ENCODE results near the gene C19orf12. TPM values are rescaled to one million over a fixed set of nuclear protein-coding genes. Genes with fewer than 3 reads are reported as not detected.

C19orf12 gene
- total and polyA plus RNA-seq, 2 of the 13 experiments (the other 11 are each of a cell fraction or from before 2014, with no cell fraction given) = 17.7 to 34.4 TPM

GRCh38 chr19:29702963-29703320 is 12.1 kb downstream of the C19orf12 start:
- ChIA-PET CTCF (ENCODE audit: low intra/inter-chr PET ratio, low total read pairs) (no interaction called here), POLR2A (interaction anchor here (0.9 kb wide), 1 partner anchor 13 kb away, joined by 4 read pairs; no protein-coding TSS in a partner anchor)
- H3K9ac ChIP-seq (ENCODE audit: insufficient read depth, low read depth, low read length) = no peak overlapping the region
- H3K4me2 ChIP-seq (ENCODE audit: low read depth, low read length) = no peak overlapping the region
- intact Hi-C loops (cut with micrococcal nuclease; ENCODE audit: unreplicated experiment) = no loop called here
- H4K20me1 ChIP-seq (ENCODE audit: insufficient read depth, low read length) = no peaks in the 10 kb centered on the region
- H2AFZ ChIP-seq (ENCODE audit: low read length) = no peak overlapping the region
- TF ChIP-seq NFE2L1 (CRISPR knock-in tag; IDR thresholded peaks at IDR 0.05; ENCODE audit: borderline replicate concordance) = no peak
- TF ChIP-seq, protein P1, sequence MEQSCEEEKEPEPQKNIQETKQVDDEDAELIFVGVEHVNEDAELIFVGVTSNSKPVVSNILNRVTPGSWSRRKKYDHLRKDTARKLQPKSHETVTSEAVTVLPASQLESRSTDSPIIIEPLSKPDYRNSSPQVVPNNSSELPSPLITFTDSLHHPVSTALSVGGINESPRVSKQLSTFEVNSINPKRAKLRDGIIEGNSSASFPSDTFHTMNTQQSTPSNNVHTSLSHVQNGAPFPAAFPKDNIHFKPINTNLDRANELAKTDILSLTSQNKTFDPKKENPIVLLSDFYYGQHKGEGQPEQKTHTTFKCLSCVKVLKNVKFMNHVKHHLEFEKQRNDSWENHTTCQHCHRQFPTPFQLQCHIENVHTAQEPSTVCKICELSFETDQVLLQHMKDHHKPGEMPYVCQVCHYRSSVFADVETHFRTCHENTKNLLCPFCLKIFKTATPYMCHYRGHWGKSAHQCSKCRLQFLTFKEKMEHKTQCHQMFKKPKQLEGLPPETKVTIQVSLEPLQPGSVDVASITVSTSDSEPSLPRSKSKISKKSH (CRISPR knock-in tag; IDR thresholded peaks at IDR 0.05; ENCODE audit: borderline replicate concordance) = no peak
- no peak for TF ChIP-seq PRDM4 (CRISPR knock-in tag; IDR thresholded peaks at IDR 0.05; ENCODE audit: borderline replicate concordance)
- no peak for TF ChIP-seq ZNF784 (CRISPR knock-in tag; IDR thresholded peaks at IDR 0.05; ENCODE audit: borderline replicate concordance)
- no peak for TF ChIP-seq TRIM24 (CRISPR knock-in tag; IDR thresholded peaks at IDR 0.05)
- TF ChIP-seq NRL (CRISPR knock-in tag; IDR thresholded peaks at IDR 0.05; ENCODE audit: borderline replicate concordance) = no peak
- TF ChIP-seq ZNF850 (CRISPR knock-in tag; conservative IDR thresholded peaks at IDR 0.05) = no peak
- TF ChIP-seq ZNF441 (CRISPR knock-in tag; IDR thresholded peaks at IDR 0.05; ENCODE audit: borderline replicate concordance) = no peak
- TF ChIP-seq CREM (IDR thresholded peaks at IDR 0.05) = no peak
- TF ChIP-seq CREM (CRISPR knock-in tag; IDR thresholded peaks at IDR 0.05) = no peak
- TF ChIP-seq PAF1 (CRISPR knock-in tag; IDR thresholded peaks at IDR 0.05) = no peak
- TF ChIP-seq ZNF33B (CRISPR knock-in tag; IDR thresholded peaks at IDR 0.05) = no peak
- no peaks in the 10 kb centered on the region for H3K9me3 ChIP-seq (ENCODE audit: low read length)
- DNase-seq (ENCODE audit: low spot score) (no peak), FAIRE-seq (no peak), ATAC-seq (no peak)
- no peaks in the 10 kb centered on the region for H3K79me2 ChIP-seq (ENCODE audit: insufficient read depth, low read length)
- H3K4me1 ChIP-seq (ENCODE audit: insufficient read depth, low read length) = peaks cover 21% of the 10 kb centered on the region
- 98% methylated on average over 7 of the region's 9 CpGs for WGBS (ENCODE audit: low lambda C conversion rate)
- no peak overlapping the region for H3K27ac ChIP-seq (ENCODE audit: extremely low read length, insufficient read depth, low read length)
- in situ Hi-C loops (cut with HindIII; ENCODE audit: extremely low pct_ligation_motif_present, low pct_unique_long_range_greater_than_20kb) = no loop called here
- H3K36me3 ChIP-seq (replicated peaks in 1 of 2; ENCODE audit: control insufficient read depth in 1 of 2, insufficient read depth in 2 of 2, low read length in 2 of 2) = peaks cover 2 to 29% of the 10 kb centered on the region in 2 experiments; a peak in 3 of 5 replicates
- no peak overlapping the region for H3K4me3 ChIP-seq (replicated peaks in 1 of 3; ENCODE audit: insufficient read depth in 1 of 3, low read depth in 2 of 3, low read length in 3 of 3)
- no TSS peak for BruUV-seq (replicated peaks)
- H3K27me3 ChIP-seq (ENCODE audit: control insufficient read depth in 1 of 2, insufficient read depth in 2 of 2, low read length in 2 of 2) = no peaks in the 10 kb centered on the region
